Suprapubic skin (tissue), 4 donors: ENCODE measurements around the gene DUS2. TPM values are rescaled to one million over a fixed set of nuclear protein-coding genes. Genes with fewer than 3 reads are reported as not detected.
"Not testable (repeated sequence)": the region's sequence is repeated elsewhere in the genome, so short reads cannot be mapped to it uniquely, and the experiment has no call there.

Experiments
- DNase-seq, 2 donors: peaks; one replicate each; pipeline ENCODE4 v3.0.0-alpha.2; 2019; ENCODE audit warnings: low spot score in 2 of 2
- H3K27ac ChIP-seq: fragments of 200-600 bp; sonication (generic); one replicate; pipeline ENCODE4 v1.5.1; 2019
- H3K27me3 ChIP-seq: fragments of 200-600 bp; sonication (generic); one replicate; pipeline ENCODE4 v1.5.1; 2019
- H3K36me3 ChIP-seq: fragments of 200-600 bp; sonication (generic); one replicate; pipeline ENCODE4 v1.5.1; 2019
- H3K4me1 ChIP-seq: fragments of 200-600 bp; sonication (generic); one replicate; pipeline ENCODE4 v1.5.1; 2019
- H3K4me3 ChIP-seq: fragments of 200-600 bp; sonication (generic); one replicate; pipeline ENCODE4 v1.5.1; 2019; ENCODE audit warnings: mild to moderate bottlenecking
- H3K9me3 ChIP-seq: fragments of 200-600 bp; sonication (generic); one replicate; pipeline ENCODE4 v1.5.1; 2019
- EP300 ChIP-seq: sonication (generic); formaldehyde crosslinking; IDR thresholded peaks from one replicate; pipeline ENCODE4 v1.6.1; 2017; ENCODE audit warnings: antibody characterized with exemption
- POLR2A ChIP-seq, 2 donors: fragments of 450-650 bp; IDR thresholded peaks; one replicate each; pipeline ENCODE4 v1.6.1; 2017; ENCODE audit warnings: antibody characterized with exemption in 2 of 2, mild to moderate bottlenecking in 2 of 2, moderate library complexity in 2 of 2
- POLR2AphosphoS5 ChIP-seq, 3 donors: sonication (generic); formaldehyde crosslinking; IDR thresholded peaks; one replicate each; pipeline ENCODE4 v1.6.1; 2017; ENCODE audit warnings: antibody characterized with exemption in 3 of 3
- WGBS: methylation state at CpG from one replicate; pipeline ENCODE4 v1.1.5; 2018; 5-methylcytosine and 5-hydroxymethylcytosine counted together
- total RNA-seq, 4 donors: library from RNA; depleted of rRNA; stranded (reverse); fragments of >200 nt; gene quantifications; one replicate each; pipeline ENCODE4 v1.1.0, GENCODE V29; 2016
- TF ChIP-seq, protein P1 (sequence below), 2 donors: fragments of 200-600 bp in 1 of 2; fragments of 450-650 bp in 1 of 2; sonication (generic) in 1 of 2; IDR thresholded peaks; one replicate each; pipeline ENCODE4 v1.5.1; 2016 to 2019; ENCODE audit warnings: antibody characterized with exemption in 2 of 2, mild to moderate bottlenecking in 1 of 2, moderate library complexity in 1 of 2

DUS2 gene
- total RNA-seq, 4 donors from 2014 or later = 14.4 to 21.6 (median 15.5) TPM

DNA sequence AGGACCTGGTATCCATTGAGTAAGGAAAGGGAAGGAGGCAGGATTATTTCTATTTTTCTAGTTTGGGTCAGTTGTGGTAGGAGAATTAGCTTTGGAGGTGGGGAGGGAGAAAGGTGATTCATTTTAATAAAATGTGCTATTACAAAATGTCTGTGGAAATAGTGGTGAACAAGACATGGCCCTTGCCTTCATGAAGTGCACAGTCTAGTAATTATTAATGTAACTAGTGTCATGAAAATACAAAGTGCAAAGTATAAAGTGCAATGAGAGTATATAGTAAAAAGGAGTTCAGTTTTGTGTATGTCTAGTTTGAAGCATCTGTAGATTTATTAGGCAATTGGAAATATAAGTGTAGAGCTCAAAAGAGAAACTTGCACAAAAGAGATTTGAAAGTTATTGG lies 74.0 kb downstream of the DUS2 start:
- Histone ChIP-seq H3K36me3 (no peaks in the 10 kb centered on the region), H3K27me3 (no peaks in the 10 kb centered on the region), H3K4me3 (no peak overlapping the region), H3K9me3 (no peaks in the 10 kb centered on the region), H3K27ac (no peak overlapping the region), H3K4me1 (peaks cover 33% of the 10 kb centered on the region)
- TF ChIP-seq POLR2A (IDR thresholded peaks at IDR 0.05) (no peak), POLR2AphosphoS5 (IDR thresholded peaks at IDR 0.05) (no peak), EP300 (no peak)
- TF ChIP-seq, protein P1, sequence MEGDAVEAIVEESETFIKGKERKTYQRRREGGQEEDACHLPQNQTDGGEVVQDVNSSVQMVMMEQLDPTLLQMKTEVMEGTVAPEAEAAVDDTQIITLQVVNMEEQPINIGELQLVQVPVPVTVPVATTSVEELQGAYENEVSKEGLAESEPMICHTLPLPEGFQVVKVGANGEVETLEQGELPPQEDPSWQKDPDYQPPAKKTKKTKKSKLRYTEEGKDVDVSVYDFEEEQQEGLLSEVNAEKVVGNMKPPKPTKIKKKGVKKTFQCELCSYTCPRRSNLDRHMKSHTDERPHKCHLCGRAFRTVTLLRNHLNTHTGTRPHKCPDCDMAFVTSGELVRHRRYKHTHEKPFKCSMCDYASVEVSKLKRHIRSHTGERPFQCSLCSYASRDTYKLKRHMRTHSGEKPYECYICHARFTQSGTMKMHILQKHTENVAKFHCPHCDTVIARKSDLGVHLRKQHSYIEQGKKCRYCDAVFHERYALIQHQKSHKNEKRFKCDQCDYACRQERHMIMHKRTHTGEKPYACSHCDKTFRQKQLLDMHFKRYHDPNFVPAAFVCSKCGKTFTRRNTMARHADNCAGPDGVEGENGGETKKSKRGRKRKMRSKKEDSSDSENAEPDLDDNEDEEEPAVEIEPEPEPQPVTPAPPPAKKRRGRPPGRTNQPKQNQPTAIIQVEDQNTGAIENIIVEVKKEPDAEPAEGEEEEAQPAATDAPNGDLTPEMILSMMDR (IDR thresholded peaks at IDR 0.05) = no peak
- no peak for DNase-seq

DNA sequence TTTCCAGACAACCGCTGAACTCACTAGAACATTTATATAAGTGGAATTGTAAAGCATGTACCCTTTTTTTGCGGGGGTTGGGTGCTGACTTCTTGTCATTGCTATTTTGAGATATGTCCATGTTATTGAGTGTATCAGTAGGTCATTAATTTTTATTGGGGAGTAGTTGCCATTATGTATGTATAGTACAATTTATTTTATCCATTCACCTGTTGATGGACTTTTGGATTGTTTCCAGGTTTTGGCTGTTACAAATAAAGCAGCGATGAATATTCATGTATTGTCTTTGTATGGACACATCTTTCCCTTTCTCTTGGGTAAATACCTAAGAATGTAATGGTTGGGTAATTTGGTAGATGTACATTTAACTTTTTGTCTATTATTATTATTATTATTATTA lies 74.8 kb downstream of the DUS2 start:
- DNase-seq = no peak
- WGBS = 96% methylated on average over 3 of the region's 3 CpGs
- TF ChIP-seq POLR2AphosphoS5 (IDR thresholded peaks at IDR 0.05) (no peak), POLR2A (IDR thresholded peaks at IDR 0.05) (no peak), EP300 (no peak)
- TF ChIP-seq, protein P1 (IDR thresholded peaks at IDR 0.05) = no peak
- Histone ChIP-seq H3K9me3 (no peaks in the 10 kb centered on the region), H3K27me3 (no peaks in the 10 kb centered on the region), H3K4me1 (peaks cover 25% of the 10 kb centered on the region), H3K27ac (no peak overlapping the region), H3K4me3 (no peak overlapping the region), H3K36me3 (no peaks in the 10 kb centered on the region)

- 69% methylated on average over 4 of the region's 4 CpGs for WGBS
- H3K9me3 ChIP-seq = no peaks in the 10 kb centered on the region
- no peak overlapping the region for H3K4me3 ChIP-seq
- no peaks in the 10 kb centered on the region for H3K36me3 ChIP-seq
- H3K4me1 ChIP-seq = peaks cover 2% of the 10 kb centered on the region
- H3K27ac ChIP-seq = no peak overlapping the region
- H3K27me3 ChIP-seq = no peaks in the 10 kb centered on the region
- DNase-seq = no peak
- TF ChIP-seq POLR2A (IDR thresholded peaks at IDR 0.05) = no peak
- TF ChIP-seq EP300 = no peak
- TF ChIP-seq POLR2AphosphoS5 (IDR thresholded peaks at IDR 0.05) = no peak
- TF ChIP-seq, protein P1 (IDR thresholded peaks at IDR 0.05) = no peak
Measured at GRCh38 chr16:68100488-68100887, 77.4 kb downstream of the DUS2 start.

GRCh38 chr16:68105611-68106010 lies 82.5 kb downstream of the DUS2 start:
- 99% methylated on average over 3 of the region's 3 CpGs for WGBS
- peaks cover 5% of the 10 kb centered on the region for H3K9me3 ChIP-seq
- H3K27me3 ChIP-seq = no peaks in the 10 kb centered on the region
- no peaks in the 10 kb centered on the region for H3K36me3 ChIP-seq
- H3K4me3 ChIP-seq = no peak overlapping the region
- DNase-seq = no peak
- H3K4me1 ChIP-seq = no peaks in the 10 kb centered on the region
- TF ChIP-seq, protein P1 (IDR thresholded peaks at IDR 0.05) = no peak
- TF ChIP-seq POLR2AphosphoS5 (IDR thresholded peaks at IDR 0.05) (no peak), POLR2A (IDR thresholded peaks at IDR 0.05) (no peak), EP300 (no peak)
- H3K27ac ChIP-seq = no peak overlapping the region

DNA sequence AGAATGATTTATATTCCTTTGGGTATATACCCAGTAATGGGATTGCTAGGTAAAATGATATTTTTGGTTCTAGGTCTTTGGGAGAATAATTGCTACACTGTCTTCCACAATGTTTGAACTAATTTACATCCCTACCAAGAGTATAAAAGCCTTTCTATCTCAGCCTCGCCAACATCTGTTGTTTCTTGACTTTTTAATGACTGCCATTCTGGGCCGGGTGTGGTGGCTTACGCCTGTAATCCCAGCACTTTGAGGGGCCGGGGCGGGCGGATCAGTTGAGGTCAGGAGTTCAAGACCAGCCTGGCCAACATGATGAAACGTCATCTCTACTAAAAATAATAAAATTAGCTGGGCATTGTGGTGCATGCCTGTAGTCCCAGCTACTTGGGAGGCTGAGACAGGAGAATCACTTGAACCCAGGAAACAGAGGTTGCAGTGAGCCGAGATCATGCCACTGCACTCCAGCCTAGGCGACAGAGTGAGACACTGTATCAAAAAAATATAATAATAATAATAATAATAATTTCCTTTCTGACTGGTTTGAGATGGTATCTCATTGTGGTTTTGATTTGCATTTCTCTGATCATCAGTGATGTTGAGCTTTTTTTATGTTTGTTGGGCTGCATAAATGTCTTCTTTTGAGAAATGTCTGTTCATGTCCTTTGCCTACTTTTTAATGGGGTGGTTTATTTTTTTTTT lies 84.3 kb downstream of the DUS2 start:
- DNase-seq, H3K27ac ChIP-seq, H3K9me3 ChIP-seq, H3K4me1 ChIP-seq, H3K36me3 ChIP-seq, H3K27me3 ChIP-seq, H3K4me3 ChIP-seq: not testable (repeated sequence)
- 71% methylated on average over 9 of the region's 9 CpGs for WGBS

DNA sequence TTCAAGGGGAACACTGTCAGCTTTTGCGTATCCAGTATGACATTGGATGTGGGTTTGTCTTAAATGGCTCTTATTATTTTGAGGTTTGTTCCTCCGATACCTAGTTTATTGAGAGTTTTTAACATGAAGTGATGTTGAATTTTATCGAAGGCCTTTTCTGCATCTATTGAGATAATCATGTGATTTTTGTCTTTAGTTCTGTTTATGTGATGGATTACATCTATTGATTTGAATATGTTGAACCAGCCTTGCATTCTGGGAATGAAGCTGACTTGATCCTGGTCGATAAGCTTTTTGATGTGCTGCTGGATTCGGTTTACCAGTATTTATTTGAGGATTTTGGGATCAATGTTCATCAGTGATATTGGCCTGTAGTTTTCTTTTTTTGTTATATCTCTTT lies 86.1 kb downstream of the DUS2 start:
- H3K4me1 ChIP-seq, DNase-seq, H3K36me3 ChIP-seq, H3K4me3 ChIP-seq, H3K27me3 ChIP-seq, H3K27ac ChIP-seq, H3K9me3 ChIP-seq: not testable (repeated sequence)
- 97% methylated on average over 5 of the region's 5 CpGs for WGBS

- 91% methylated on average over 2 of the region's 2 CpGs for WGBS
- not testable (repeated sequence) for H3K27me3 ChIP-seq
Measured at GRCh38 chr16:68110611-68111010, 87.5 kb downstream of the DUS2 start.

More at GRCh38 chr16:68110611-68111010, 87.5 kb downstream of the DUS2 start:
- not testable (repeated sequence) for H3K4me3 ChIP-seq, H3K27ac ChIP-seq, DNase-seq, H3K4me1 ChIP-seq, H3K9me3 ChIP-seq, H3K36me3 ChIP-seq
